Mucosa of rectum (tissue), 2 donors: ENCODE results near the gene PCK2.

Source experiments
- H3K27ac ChIP-seq, 2 donors: one replicate each; pipeline ENCODE4 v1.7.0; 2013; ENCODE audit warnings: inconsistent platforms in 2 of 2, low read depth in 2 of 2, low read length in 2 of 2
- H3K27me3 ChIP-seq, 2 donors: one replicate each; pipeline ENCODE4 v1.7.0; 2013; ENCODE audit warnings: low read length in 2 of 2; ENCODE audit not compliant: control insufficient read depth in 2 of 2, insufficient read depth in 2 of 2
- H3K36me3 ChIP-seq, 2 donors: one replicate each; pipeline ENCODE4 v1.7.0; 2013; ENCODE audit warnings: low read length in 2 of 2; ENCODE audit not compliant: control insufficient read depth in 2 of 2, insufficient read depth in 2 of 2
- H3K4me1 ChIP-seq, 2 donors: one replicate each; pipeline ENCODE4 v1.7.0; 2013; ENCODE audit warnings: low read length in 2 of 2, mild to moderate bottlenecking in 1 of 2; ENCODE audit not compliant: control insufficient read depth in 2 of 2, insufficient read depth in 2 of 2
- H3K4me3 ChIP-seq, 2 donors: one replicate each; pipeline ENCODE4 v1.7.0; 2013; ENCODE audit warnings: low read length in 2 of 2
- H3K9ac ChIP-seq, 2 donors: one replicate each; pipeline ENCODE4 v1.7.0; 2013; ENCODE audit warnings: low read length in 2 of 2, low read depth in 1 of 2, mild to moderate bottlenecking in 1 of 2
- H3K9me3 ChIP-seq, 2 donors: one replicate each; pipeline ENCODE4 v1.7.0; 2013; ENCODE audit warnings: low read length in 2 of 2; ENCODE audit not compliant: control insufficient read depth in 2 of 2
- donor health status: healthy.
- donor health status: Normal muscosa, but diverticular disease.

The PCK2 gene

GRCh38 chr14:24135834-24136683, 41.9 kb downstream of the PCK2 start, which contains the start of gene PSME1:
PSME1 (plus strand) TSS chr14:24136194; CDS start chr14:24136263, 69 bp downstream.
- Histone ChIP-seq H3K9ac (peak within 1 kb of the TSS; percentile 86 to 94), H3K36me3 (peaks cover 23 to 25% of the 10 kb centered on the region in 2 donors), H3K27ac (peak within 1 kb of the TSS; percentile 87 to 91), H3K4me3 (peak within 1 kb of the TSS; percentile 85 to 92), H3K9me3 (no peaks in the 10 kb centered on the region), H3K27me3 (no peaks in the 10 kb centered on the region), H3K4me1 (peaks cover 19 to 24% of the 10 kb centered on the region in 2 donors)

- H3K27ac ChIP-seq: peak overlapping the region; percentile 87 to 91
- no peaks in the 10 kb centered on the region for H3K27me3 ChIP-seq
- no peaks in the 10 kb centered on the region for H3K9me3 ChIP-seq
- peak overlapping the region; percentile 83 to 92 for H3K4me3 ChIP-seq
- H3K4me1 ChIP-seq: peaks cover 22 to 27% of the 10 kb centered on the region in 2 donors
- peak overlapping the region; percentile 86 to 94 for H3K9ac ChIP-seq
- H3K36me3 ChIP-seq: peaks cover 23 to 25% of the 10 kb centered on the region in 2 donors
Measured at GRCh38 chr14:24136684-24137528, 42.8 kb downstream of the PCK2 start.

GRCh38 chr14:24137529-24138395, 43.7 kb downstream of the PCK2 start:
- H3K27ac ChIP-seq: peak overlapping the region in 1 of 2 donors; percentile 16
- H3K27me3 ChIP-seq: no peaks in the 10 kb centered on the region
- peak overlapping the region; percentile 83 to 92 for H3K4me3 ChIP-seq
- peaks cover 23 to 25% of the 10 kb centered on the region in 2 donors for H3K36me3 ChIP-seq
- H3K4me1 ChIP-seq: peaks cover 28 to 31% of the 10 kb centered on the region in 2 donors
- H3K9ac ChIP-seq: no peak overlapping the region
- H3K9me3 ChIP-seq: no peaks in the 10 kb centered on the region

GRCh38 chr14:24138396-24139271, 44.5 kb downstream of the PCK2 start:
- no peak overlapping the region for H3K4me3 ChIP-seq
- H3K9ac ChIP-seq: no peak overlapping the region
- peaks cover 31 to 34% of the 10 kb centered on the region in 2 donors for H3K4me1 ChIP-seq
- H3K27ac ChIP-seq: no peak overlapping the region
- no peaks in the 10 kb centered on the region for H3K27me3 ChIP-seq
- no peaks in the 10 kb centered on the region for H3K9me3 ChIP-seq
- peaks cover 28 to 32% of the 10 kb centered on the region in 2 donors for H3K36me3 ChIP-seq

- Histone ChIP-seq H3K4me1 (peaks cover 31 to 34% of the 10 kb centered on the region in 2 donors), H3K9ac (no peak overlapping the region), H3K9me3 (no peaks in the 10 kb centered on the region), H3K36me3 (peaks cover 35 to 39% of the 10 kb centered on the region in 2 donors), H3K27me3 (no peaks in the 10 kb centered on the region), H3K27ac (no peak overlapping the region), H3K4me3 (peak overlapping the region in 1 of 2 donors; percentile 32)
Measured at GRCh38 chr14:24139272-24139934, 45.3 kb downstream of the PCK2 start.

- Histone ChIP-seq H3K9me3 (no peaks in the 10 kb centered on the region), H3K27ac (peak within 1 kb of the TSS; percentile 95 to 96), H3K36me3 (peaks cover 36 to 42% of the 10 kb centered on the region in 2 donors), H3K4me1 (peaks cover 40 to 42% of the 10 kb centered on the region in 2 donors), H3K4me3 (peak within 1 kb of the TSS; percentile 79 to 93), H3K27me3 (no peaks in the 10 kb centered on the region), H3K9ac (peak within 1 kb of the TSS; percentile 81 to 96)
Measured at GRCh38 chr14:24141097-24141880, 47.2 kb downstream of the PCK2 start, which contains the start of gene EMC9. EMC9 (minus strand) TSS chr14:24141591; CDS start chr14:24141304, 287 bp downstream.

GRCh38 chr14:24143511-24143910, 49.4 kb downstream of the PCK2 start:
- H3K9ac ChIP-seq: no peak overlapping the region
- H3K36me3 ChIP-seq: peaks cover 23 to 28% of the 10 kb centered on the region in 2 donors
- H3K27me3 ChIP-seq: no peaks in the 10 kb centered on the region
- no peak overlapping the region for H3K27ac ChIP-seq
- no peak overlapping the region for H3K4me3 ChIP-seq
- H3K4me1 ChIP-seq: peaks cover 38% of the 10 kb centered on the region in 2 donors
- H3K9me3 ChIP-seq: no peaks in the 10 kb centered on the region

- Histone ChIP-seq H3K9me3 (no peaks in the 10 kb centered on the region), H3K27ac (no peak overlapping the region), H3K4me3 (no peak overlapping the region), H3K27me3 (no peaks in the 10 kb centered on the region), H3K9ac (peak overlapping the region in 1 of 2 donors; percentile 32), H3K36me3 (peaks cover 20 to 24% of the 10 kb centered on the region in 2 donors), H3K4me1 (peaks cover 38 to 40% of the 10 kb centered on the region in 2 donors)
Measured at GRCh38 chr14:24144451-24144850, 50.3 kb downstream of the PCK2 start.
